Panc1 (cell line): ENCODE measurements around the gene MAGEF1. TPM values are rescaled to one million over a fixed set of nuclear protein-coding genes. Genes with fewer than 3 reads are reported as not detected.

Experiments used
- ATAC-seq: fragments of 200-7000 bp; cut with Tn5 transposase; 2 replicates; pipeline ENCODE4 v1.9.1; 2020; ENCODE audit warnings: mild to moderate bottlenecking, moderate library complexity
- BruUV-seq: library from RNA; stranded (reverse); fragments of 400-500 nt; replicated peaks from 2 replicates; lab custom pipeline; 2021; lab: Mats Ljungman, UMichigan
- CTCF ChIA-PET: fragments of 300-600 bp; sonication (Branson Sonifier 250); formaldehyde crosslinking; loops from one replicate; lab custom pipeline; 2022; ENCODE audit warnings: antibody characterized with exemption; lab: Charles Lee
- POLR2A ChIA-PET: fragments of 300-600 bp; sonication (Branson Sonifier 250); formaldehyde crosslinking; loops from one replicate; lab custom pipeline; 2022; ENCODE audit warnings: antibody characterized with exemption; lab: Charles Lee
- DNase-seq: peaks from one replicate; pipeline ENCODE4 v3.0.0-alpha.2; 2010; ENCODE audit warnings: low read depth, low spot score
- H3K27ac ChIP-seq: 2 replicates; pipeline ENCODE4 v1.5.1; 2011; ENCODE audit warnings: mild to moderate bottlenecking, low read length, inconsistent platforms
- H3K27me3 ChIP-seq: fragments of 200-500 bp; sonication (Bioruptor generic); 2 replicates; pipeline ENCODE4 v1.6.0; 2014; ENCODE audit warnings: low read length, inconsistent platforms; ENCODE audit not compliant: control insufficient read depth, insufficient read depth
- H3K36me3 ChIP-seq: fragments of 200-500 bp; sonication (Bioruptor generic); 2 replicates; pipeline ENCODE4 v1.5.1; 2014; ENCODE audit warnings: inconsistent platforms, mild to moderate bottlenecking, low read length, moderate library complexity; ENCODE audit not compliant: control insufficient read depth, insufficient read depth
- H3K4me1 ChIP-seq: 2 replicates; pipeline ENCODE4 v1.5.1; 2011; ENCODE audit warnings: inconsistent platforms, mild to moderate bottlenecking, low read length, moderate library complexity; ENCODE audit not compliant: control insufficient read depth, insufficient read depth
- H3K4me3 ChIP-seq, 2 experiments: 2 replicates each; pipeline ENCODE4 v1.5.1; 2011 to 2012; ENCODE audit warnings: low read depth in 2 of 2, low read length in 2 of 2, mild to moderate bottlenecking in 2 of 2, inconsistent platforms in 1 of 2, moderate library complexity in 1 of 2
- H3K9me3 ChIP-seq: fragments of 200-500 bp; sonication (Bioruptor generic); 2 replicates; pipeline ENCODE4 v1.5.1; 2014; ENCODE audit warnings: low read depth, mild to moderate bottlenecking, inconsistent platforms, low read length, moderate library complexity; ENCODE audit not compliant: control insufficient read depth, insufficient read depth
- POLR2AphosphoS5 ChIP-seq: IDR thresholded peaks from 2 replicates; pipeline ENCODE4 v1.6.1; 2012; ENCODE audit warnings: mild to moderate bottlenecking, low read depth, low read length, moderate library complexity
- SIN3A ChIP-seq: IDR thresholded peaks from 2 replicates; pipeline ENCODE4 v1.6.1; 2012; ENCODE audit warnings: low read depth, mild to moderate bottlenecking, low read length, moderate library complexity, borderline replicate concordance; ENCODE audit not compliant: insufficient read depth
- TCF7L2 ChIP-seq: IDR thresholded peaks from 2 replicates; pipeline ENCODE4 v1.6.1; 2011; ENCODE audit warnings: mild to moderate bottlenecking, low read depth, low read length, inconsistent platforms
- in situ Hi-C: cut with HindIII; loops from 2 replicates; pipeline ENCODE4 v1.10.0; 2016; ENCODE audit warnings: low sequenced_read_pairs, low pct_unique_long_range_greater_than_20kb
- intact Hi-C: fragments of 100-400 bp; cut with micrococcal nuclease; formaldehyde crosslinking; loops from one replicate; pipeline ENCODE4 v1.10.0; 2022; ENCODE audit not compliant: unreplicated experiment
- total RNA-seq: library from RNA; stranded (reverse); gene quantifications from one replicate; pipeline ENCODE4 v1.2.1, GENCODE V29; 2021; ENCODE audit not compliant: unreplicated experiment
- TF ChIP-seq, protein P1 (sequence below): fragments of 450-650 bp; IDR thresholded peaks from 2 replicates; pipeline ENCODE4 v1.5.1; 2017; ENCODE audit warnings: mild to moderate bottlenecking
- TF ChIP-seq, protein P2 (sequence below), 2 experiments: IDR thresholded peaks; 2 replicates each; pipeline ENCODE4 v1.6.1; 2011 to 2012; ENCODE audit warnings: low read depth in 2 of 2, control low read depth in 1 of 2, low read length in 1 of 2, mild to moderate bottlenecking in 1 of 2, moderate library complexity in 1 of 2; ENCODE audit not compliant: insufficient read depth in 1 of 2

Gene MAGEF1
- total RNA-seq, 1 experiment from 2014 or later = 27.7 TPM

DNA sequence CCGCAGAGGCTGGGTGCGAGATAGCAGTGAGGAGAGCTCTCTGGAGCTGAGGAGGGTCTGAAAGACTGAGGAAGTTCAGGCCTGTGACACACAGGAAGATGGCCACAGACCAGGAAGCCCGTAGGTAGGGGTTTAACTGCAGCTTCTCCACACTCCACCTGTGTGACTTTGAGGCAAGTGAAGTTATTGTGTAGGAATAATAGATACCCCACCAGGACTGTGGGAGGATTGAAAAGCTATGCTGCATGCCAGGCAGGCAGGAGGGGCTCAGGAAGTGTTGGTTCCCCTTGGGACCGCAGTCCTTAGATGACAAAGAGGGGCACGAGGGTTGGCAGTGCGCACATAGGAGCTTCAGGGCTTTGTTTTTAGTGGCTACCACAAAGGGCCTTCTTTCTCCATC, 50.9 kb downstream of the MAGEF1 start:
- Histone ChIP-seq H3K9me3 (no peaks in the 10 kb centered on the region), H3K4me1 (no peaks in the 10 kb centered on the region; the same call in 1 of the 2 replicates), H3K27ac (no peak overlapping the region), H3K27me3 (no peaks in the 10 kb centered on the region), H3K4me3 (no peak overlapping the region), H3K36me3 (no peaks in the 10 kb centered on the region)
- TF ChIP-seq, protein P1, sequence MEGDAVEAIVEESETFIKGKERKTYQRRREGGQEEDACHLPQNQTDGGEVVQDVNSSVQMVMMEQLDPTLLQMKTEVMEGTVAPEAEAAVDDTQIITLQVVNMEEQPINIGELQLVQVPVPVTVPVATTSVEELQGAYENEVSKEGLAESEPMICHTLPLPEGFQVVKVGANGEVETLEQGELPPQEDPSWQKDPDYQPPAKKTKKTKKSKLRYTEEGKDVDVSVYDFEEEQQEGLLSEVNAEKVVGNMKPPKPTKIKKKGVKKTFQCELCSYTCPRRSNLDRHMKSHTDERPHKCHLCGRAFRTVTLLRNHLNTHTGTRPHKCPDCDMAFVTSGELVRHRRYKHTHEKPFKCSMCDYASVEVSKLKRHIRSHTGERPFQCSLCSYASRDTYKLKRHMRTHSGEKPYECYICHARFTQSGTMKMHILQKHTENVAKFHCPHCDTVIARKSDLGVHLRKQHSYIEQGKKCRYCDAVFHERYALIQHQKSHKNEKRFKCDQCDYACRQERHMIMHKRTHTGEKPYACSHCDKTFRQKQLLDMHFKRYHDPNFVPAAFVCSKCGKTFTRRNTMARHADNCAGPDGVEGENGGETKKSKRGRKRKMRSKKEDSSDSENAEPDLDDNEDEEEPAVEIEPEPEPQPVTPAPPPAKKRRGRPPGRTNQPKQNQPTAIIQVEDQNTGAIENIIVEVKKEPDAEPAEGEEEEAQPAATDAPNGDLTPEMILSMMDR = no peak
- TF ChIP-seq, protein P2, sequence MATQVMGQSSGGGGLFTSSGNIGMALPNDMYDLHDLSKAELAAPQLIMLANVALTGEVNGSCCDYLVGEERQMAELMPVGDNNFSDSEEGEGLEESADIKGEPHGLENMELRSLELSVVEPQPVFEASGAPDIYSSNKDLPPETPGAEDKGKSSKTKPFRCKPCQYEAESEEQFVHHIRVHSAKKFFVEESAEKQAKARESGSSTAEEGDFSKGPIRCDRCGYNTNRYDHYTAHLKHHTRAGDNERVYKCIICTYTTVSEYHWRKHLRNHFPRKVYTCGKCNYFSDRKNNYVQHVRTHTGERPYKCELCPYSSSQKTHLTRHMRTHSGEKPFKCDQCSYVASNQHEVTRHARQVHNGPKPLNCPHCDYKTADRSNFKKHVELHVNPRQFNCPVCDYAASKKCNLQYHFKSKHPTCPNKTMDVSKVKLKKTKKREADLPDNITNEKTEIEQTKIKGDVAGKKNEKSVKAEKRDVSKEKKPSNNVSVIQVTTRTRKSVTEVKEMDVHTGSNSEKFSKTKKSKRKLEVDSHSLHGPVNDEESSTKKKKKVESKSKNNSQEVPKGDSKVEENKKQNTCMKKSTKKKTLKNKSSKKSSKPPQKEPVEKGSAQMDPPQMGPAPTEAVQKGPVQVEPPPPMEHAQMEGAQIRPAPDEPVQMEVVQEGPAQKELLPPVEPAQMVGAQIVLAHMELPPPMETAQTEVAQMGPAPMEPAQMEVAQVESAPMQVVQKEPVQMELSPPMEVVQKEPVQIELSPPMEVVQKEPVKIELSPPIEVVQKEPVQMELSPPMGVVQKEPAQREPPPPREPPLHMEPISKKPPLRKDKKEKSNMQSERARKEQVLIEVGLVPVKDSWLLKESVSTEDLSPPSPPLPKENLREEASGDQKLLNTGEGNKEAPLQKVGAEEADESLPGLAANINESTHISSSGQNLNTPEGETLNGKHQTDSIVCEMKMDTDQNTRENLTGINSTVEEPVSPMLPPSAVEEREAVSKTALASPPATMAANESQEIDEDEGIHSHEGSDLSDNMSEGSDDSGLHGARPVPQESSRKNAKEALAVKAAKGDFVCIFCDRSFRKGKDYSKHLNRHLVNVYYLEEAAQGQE (IDR thresholded peaks at IDR 0.05; ENCODE audit: insufficient read depth in 1 of 2, low read depth in 2 of 2, low read length in 1 of 2) = no peak
- TF ChIP-seq SIN3A (no peak), POLR2AphosphoS5 (no peak), TCF7L2 (no peak)
- ChIA-PET CTCF (no interaction called here), POLR2A (no interaction called here)
- DNase-seq (no peak), ATAC-seq (no peak)
- intact Hi-C loops (no loop called here), in situ Hi-C loops (no loop called here)
- BruUV-seq = no TSS peak

Other genes with a start within 250 kb of the MAGEF1 start
- gene EPHB3, start 150.3 kb downstream of the MAGEF1 start, total RNA-seq = 6.0 TPM
- 72.3 TPM for gene VPS8, start 100.1 kb upstream of the MAGEF1 start, total RNA-seq